T47D (cell line): ENCODE measurements around the gene MARCHF3.
A peak's percentile ranks its signal among the peaks of the same experiment; 100 is the strongest.

Experiments used
- DNase-seq, 2 experiments: peaks; one replicate each; pipeline versions ENCODE4 v3.0.0 to v3.0.0-alpha.2; 2011 to 2012; ENCODE audit warnings: low read depth in 1 of 2, low spot score in 1 of 2
- JUND ChIP-seq: IDR thresholded peaks from 2 replicates; pipeline ENCODE4 v1.6.1; 2012; ENCODE audit warnings: low read depth
- in situ Hi-C: cut with HindIII; loops from 2 replicates; pipeline ENCODE4 v1.10.0; 2016; ENCODE audit warnings: low sequenced_read_pairs, low pct_unique_long_range_greater_than_20kb

MARCHF3 gene

GRCh38 chr5:126982202-126982601, 48.2 kb downstream of the MARCHF3 start:
- DNase-seq: no peak
- in situ Hi-C loops: no loop called here
- TF ChIP-seq JUND: no peak

- no peak for TF ChIP-seq JUND
- no peak for DNase-seq
- in situ Hi-C loops: no loop called here
These were observed 48.7 kb downstream of the MARCHF3 start for GRCh38 chr5:126981701-126982100.

DNA sequence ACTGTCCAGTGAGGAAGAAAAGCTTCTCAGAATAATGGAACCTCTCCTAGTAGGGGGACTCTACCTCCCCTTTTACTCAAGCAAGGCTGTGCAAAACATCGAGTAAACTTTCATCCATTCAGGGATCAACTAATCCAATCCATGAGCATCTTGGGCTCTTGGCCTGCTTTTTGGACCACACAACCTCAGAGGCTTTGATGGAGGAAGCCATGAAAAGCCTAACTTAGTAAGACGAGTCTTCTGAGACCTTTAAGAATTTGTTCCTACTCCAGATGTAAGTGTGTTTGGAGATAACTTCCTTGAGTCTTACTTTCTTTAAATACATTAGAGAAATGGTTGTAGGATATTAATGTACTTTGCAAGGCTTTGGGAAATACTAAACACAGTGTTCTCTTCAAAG, 49.1 kb downstream of the MARCHF3 start:
- DNase-seq: no peak
- in situ Hi-C loops: no loop called here
- TF ChIP-seq JUND: no peak

DNA sequence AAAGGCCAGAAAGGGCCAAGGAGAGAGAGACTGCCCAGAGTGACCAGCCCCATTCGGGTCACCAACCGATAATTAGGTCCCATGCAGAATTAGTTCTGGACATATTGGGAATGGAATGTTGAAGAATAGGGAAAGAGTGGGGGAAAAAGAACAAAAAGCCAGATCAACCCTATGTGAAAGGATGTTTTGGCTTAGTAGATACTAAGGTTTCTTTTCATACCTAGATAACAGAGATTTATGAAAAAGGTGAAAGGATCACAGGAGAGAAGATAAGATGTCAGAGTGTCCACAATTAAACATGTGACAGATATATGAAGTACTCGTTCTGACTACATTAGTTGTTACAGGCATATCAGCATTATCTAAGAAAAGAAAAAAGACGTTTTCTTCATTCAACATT, 52.1 kb downstream of the MARCHF3 start:
- no peak for DNase-seq
- TF ChIP-seq JUND: no peak
- in situ Hi-C loops: no loop called here

- no peak for TF ChIP-seq JUND
- in situ Hi-C loops: no loop called here
- no peak for DNase-seq
These were observed 53.7 kb downstream of the MARCHF3 start for GRCh38 chr5:126976520-126977172.

DNA sequence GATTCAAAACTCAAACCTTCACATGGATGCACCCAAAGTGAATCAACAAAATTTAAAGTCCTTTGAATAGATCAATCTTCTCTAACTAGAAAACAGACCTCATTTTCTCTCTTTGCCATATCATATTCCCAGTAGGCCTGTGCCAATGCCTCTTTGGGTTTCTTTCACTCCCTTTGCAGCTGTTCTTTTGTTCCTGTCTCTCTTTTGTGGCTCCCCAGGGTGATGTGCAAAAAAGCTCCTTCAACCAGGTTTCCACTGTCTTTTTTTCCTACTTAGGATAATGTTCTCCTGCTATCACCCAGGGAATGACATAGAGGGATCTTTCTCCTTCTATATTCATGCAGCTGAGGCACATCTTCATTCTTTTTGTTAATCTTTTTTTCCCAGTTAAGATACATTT, 54.6 kb downstream of the MARCHF3 start:
- no peak for TF ChIP-seq JUND
- no peak for DNase-seq
- in situ Hi-C loops: no loop called here

DNA sequence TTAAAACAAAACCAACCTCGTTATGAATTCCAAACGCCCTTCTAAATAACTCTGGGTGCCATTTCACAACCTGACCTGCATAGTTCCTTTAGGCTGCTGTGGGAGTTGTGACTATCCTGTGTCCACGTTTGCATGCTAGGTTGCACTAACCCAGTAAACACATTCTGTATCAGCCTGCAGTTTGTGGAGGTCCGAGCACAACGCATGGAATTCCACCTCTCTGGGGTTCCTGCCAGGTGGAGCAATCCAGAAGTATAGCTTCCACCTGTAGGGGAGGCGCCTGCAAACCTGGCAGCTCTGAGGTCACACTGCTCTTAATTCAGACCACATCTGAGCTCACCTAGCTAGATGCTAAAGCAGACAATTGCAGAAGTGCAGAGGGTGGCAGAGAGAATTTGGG, 57.2 kb downstream of the MARCHF3 start:
- no peak for TF ChIP-seq JUND
- in situ Hi-C loops: no loop called here
- DNase-seq: peak; percentile 54 to 71

DNA sequence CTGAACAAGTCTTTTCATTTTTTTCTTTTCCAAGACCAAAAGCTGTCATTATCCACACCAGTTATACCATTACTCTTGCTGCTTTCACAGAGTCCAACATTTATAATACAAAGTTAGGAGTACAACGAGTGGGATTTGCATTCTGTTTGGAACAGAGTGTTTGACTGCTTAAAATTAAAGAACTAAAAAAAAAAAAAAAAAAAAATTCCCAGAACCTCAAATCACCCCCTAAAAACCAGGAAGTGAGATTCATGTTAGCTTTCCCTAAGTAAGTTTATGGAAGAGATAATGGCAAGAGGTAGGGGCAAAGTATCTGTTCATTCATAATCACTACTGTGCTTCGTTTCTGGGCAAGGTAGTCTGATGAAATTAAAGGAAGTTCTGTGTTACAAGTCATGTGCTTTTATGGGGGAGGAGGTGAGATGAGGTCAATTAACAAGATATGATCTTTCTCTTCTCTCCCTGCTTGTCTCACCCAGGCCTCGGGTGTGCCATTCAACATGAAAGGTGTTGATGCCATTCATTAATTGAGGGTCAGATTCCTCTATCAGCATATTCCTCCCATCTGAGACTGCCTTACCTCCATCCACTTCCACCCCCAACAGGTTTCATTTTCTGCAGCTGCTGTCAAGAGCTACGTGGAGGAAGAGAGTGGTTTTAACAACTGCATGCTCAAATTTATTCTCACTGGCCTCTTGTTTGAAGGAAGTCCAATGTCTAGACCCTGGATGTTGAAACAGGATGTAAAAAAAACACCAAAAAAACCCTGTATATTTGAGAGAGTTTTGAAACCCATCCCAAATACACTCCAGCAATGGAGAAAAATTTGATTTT, 58.1 kb downstream of the MARCHF3 start:
- in situ Hi-C loops: no loop called here
- no peak for TF ChIP-seq JUND
- peak in 1 of 2 experiments; percentile 9 for DNase-seq

DNA sequence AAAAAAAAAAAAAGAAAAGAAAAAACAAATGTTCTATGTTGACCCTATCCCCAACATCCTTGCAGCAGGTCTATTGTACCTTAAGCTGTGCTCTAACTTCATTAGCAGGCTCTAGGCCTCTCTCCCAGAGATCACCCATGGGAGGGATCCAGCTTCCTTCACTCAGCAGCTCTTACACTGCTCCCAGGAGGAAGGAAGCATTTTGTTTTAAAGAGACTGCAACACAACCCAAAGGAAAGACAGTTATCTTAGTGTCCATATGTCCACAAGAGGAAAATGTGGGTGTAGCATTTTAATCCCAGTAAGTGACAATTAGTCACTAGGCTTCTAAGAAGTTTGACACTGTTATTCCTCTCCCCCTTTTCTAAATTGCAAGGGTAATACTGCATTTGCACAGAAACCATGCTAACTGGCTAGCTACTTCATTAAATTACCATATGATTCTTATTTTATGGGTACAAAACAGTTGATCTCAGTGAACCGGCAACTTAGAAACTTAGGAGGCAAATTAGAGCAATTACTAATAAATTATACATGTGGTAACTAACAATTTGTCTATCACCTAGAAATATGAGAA, 58.8 kb downstream of the MARCHF3 start:
- no peak for DNase-seq
- in situ Hi-C loops: no loop called here
- TF ChIP-seq JUND: no peak

DNA sequence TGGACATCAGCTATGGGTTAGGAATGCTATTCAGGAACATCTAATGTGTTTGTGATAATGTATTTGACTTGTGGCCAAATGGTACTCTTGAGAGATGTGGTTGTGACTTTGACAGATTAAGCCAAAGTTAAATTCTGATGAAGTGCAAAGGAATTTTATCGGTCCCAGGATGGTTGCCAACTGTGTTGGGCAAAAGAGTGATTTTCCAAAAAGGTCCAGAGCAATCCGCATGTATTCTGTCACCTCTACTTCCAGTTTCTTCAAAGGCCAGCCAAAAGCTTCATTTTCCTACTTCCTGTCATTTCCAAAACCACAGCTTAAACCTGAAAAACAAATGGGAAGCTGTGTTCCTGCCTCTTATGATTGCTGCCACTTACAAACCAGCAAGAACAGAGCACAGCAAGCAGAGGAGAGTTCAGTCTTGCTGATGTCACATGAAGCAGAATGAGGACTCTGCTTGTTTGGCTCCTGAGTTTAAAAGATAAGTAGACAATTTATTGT, 59.8 kb downstream of the MARCHF3 start:
- DNase-seq: no peak
- in situ Hi-C loops: no loop called here
- no peak for TF ChIP-seq JUND

DNA sequence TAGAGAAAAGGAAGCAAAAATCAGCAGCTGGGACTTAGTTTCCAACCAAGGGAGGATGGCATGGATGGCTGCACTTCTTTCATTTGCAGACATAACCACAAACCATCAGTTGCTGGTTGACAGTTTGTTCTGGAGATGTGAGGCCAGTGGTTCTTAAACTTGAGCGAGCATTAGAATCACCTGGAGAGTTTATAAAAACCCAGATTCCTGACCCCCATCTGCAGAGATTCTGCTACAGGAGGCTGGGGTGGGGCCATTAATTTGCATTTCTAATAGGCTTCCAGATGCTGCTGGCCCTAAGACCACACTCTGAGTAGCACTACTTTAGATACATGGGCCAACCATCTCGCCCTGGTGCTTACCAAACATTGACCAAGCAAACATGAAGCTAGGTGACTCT, 60.8 kb downstream of the MARCHF3 start:
- no peak for TF ChIP-seq JUND
- in situ Hi-C loops: no loop called here
- no peak for DNase-seq

DNA sequence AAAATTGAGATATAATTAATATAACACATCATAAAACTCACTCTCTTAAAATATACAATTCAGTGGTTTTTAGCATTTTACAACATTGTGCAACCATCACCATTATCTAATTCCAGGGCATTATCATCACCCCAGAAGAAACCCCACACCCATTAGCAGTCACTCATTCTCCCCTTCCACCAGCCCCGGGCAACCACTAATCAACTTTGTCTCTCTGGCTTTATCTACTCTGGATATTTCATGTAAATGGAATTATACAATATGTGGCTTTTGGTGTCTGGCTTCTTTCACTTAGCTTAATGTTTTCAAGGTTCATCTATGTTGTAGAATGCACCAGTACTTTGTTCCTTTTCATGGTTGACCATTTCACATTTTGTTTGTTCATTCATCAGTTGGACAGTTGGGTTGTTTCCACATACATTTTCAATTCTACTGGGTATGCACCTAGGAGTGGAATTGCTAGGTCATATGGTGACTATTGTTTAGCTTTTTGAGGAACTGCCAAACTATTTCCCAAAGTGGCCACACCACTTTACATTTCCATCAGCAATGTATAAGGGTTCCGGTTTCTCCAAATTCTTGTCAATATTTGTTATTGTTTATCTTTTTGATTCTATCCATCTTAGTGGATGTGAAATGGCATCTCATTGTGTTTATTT, 62.4 kb downstream of the MARCHF3 start:
- no peak for TF ChIP-seq JUND
- in situ Hi-C loops: no loop called here
- peak in 1 of 2 experiments; percentile 45 for DNase-seq
